Left lung (tissue), 10 donors: ENCODE measurements around the gene ZNF598. TPM values are rescaled to one million over a fixed set of nuclear protein-coding genes. Genes with fewer than 3 reads are reported as not detected.
"Not testable (repeated sequence)": the region's sequence is repeated elsewhere in the genome, so short reads cannot be mapped to it uniquely, and the experiment has no call there.

Experiments used
- ATAC-seq: fragments of 200-7000 bp; cut with Tn5 transposase; one replicate; pipeline ENCODE4 v1.9.1; 2020; ENCODE audit warnings: moderate library complexity
- DNase-seq, 4 donors: peaks; one replicate each; pipeline ENCODE4 v3.0.0-alpha.2; 2013 to 2020
- H3K27ac ChIP-seq, 2 donors: fragments of 200-600 bp; sonication (generic) in 1 of 2; one replicate each; pipeline versions ENCODE4 v1.5.0 to v1.8.0; 2020 to 2021
- H3K27me3 ChIP-seq, 2 donors: fragments of 200-600 bp; sonication (generic) in 1 of 2; one replicate each; pipeline versions ENCODE4 v1.5.0 to v1.8.0; 2020 to 2021
- H3K36me3 ChIP-seq, 2 donors: fragments of 200-600 bp; sonication (generic) in 1 of 2; one replicate each; pipeline versions ENCODE4 v1.5.0 to v1.8.0; 2020 to 2021
- H3K4me1 ChIP-seq, 2 donors: fragments of 200-600 bp; one replicate each; pipeline ENCODE4 v1.8.0; 2021
- H3K4me3 ChIP-seq, 2 donors: fragments of 200-600 bp; sonication (generic) in 1 of 2; one replicate each; pipeline versions ENCODE4 v1.5.0 to v1.8.0; 2020 to 2021; ENCODE audit warnings: mild to moderate bottlenecking in 1 of 2
- H3K9me3 ChIP-seq, 2 donors: fragments of 200-600 bp; sonication (generic) in 1 of 2; one replicate each; pipeline versions ENCODE4 v1.5.0 to v1.8.0; 2020 to 2021
- intact Hi-C, 2 donors: fragments of 100-400 bp; cut with DNase I; formaldehyde crosslinking; loops; one replicate each; pipeline versions ENCODE4 v1.11.2 to v1.14.2; 2022
- polyA plus RNA-seq, 6 donors: library from polyadenylated mRNA; unstranded; fragments of 120-200 nt; gene quantifications; one replicate each; pipeline ENCODE4 v1.2.1, GENCODE V29; 2013; ENCODE audit not compliant: insufficient read length in 6 of 6
- total RNA-seq, 2 donors: library from RNA; stranded (reverse); fragmentation: NEBNext Ultra II Directional; extraction: Animal tissue kit (Norgen Biotek cat#: 25700); gene quantifications; one replicate each; pipeline ENCODE4 v1.2.1, GENCODE V29; 2021
- TF ChIP-seq, protein P1 (sequence below), 2 donors: fragments of 200-600 bp; sonication (generic) in 1 of 2; IDR thresholded peaks; one replicate each; pipeline versions ENCODE4 v1.5.0 to v1.8.0; 2021; ENCODE audit warnings: antibody characterized with exemption in 2 of 2
- donor health status: DM: no; HTN: yes; CAD: no.
- donor health status: DM: no; HTN: no; CAD: no.

The ZNF598 gene
- total and polyA plus RNA-seq, 8 donors, result 15.2 to 45.9 (median 23.1) TPM

DNA sequence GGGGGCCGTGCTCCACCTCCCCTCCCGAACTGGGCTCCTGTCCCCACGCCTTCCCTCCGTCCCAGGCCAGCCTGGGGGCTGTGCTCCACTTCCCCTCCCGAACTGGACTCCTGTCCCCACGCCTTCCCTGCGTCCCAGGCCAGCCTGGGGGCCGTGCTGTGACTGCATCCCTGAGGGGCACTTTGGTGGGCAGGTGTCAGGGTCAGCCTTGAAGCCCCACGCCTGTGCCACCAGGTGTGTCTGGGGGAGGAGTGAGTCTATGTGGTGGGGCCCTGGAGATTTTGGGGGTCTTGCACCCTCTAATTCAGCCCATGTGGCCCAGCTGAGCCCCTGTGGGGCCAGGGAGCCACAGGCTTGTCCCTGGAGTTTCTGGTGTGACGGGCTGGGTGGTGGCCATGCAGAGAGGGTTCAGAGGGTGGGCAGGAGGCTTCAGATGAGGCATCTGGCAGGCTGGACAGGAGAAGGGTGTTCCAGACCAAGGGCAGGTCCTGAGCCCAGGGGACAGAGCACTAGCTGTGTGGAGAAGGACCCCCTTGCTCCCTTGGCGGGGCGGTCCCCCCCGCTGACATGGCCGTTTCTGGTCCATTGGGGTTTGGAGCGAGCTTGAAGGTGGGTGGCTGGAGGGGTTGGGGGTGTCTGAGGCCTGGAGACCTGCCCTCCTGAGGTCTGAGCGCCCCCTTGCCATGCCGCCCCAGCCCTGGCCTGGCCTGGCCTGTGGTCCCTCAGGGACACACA is 25.2 kb upstream of the ZNF598 start:
- ATAC-seq (no peak), DNase-seq (peak in 2 of 4 donors; percentile 32 to 83)
- TF ChIP-seq, protein P1, sequence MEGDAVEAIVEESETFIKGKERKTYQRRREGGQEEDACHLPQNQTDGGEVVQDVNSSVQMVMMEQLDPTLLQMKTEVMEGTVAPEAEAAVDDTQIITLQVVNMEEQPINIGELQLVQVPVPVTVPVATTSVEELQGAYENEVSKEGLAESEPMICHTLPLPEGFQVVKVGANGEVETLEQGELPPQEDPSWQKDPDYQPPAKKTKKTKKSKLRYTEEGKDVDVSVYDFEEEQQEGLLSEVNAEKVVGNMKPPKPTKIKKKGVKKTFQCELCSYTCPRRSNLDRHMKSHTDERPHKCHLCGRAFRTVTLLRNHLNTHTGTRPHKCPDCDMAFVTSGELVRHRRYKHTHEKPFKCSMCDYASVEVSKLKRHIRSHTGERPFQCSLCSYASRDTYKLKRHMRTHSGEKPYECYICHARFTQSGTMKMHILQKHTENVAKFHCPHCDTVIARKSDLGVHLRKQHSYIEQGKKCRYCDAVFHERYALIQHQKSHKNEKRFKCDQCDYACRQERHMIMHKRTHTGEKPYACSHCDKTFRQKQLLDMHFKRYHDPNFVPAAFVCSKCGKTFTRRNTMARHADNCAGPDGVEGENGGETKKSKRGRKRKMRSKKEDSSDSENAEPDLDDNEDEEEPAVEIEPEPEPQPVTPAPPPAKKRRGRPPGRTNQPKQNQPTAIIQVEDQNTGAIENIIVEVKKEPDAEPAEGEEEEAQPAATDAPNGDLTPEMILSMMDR (IDR thresholded peaks at IDR 0.05), result no peak
- Histone ChIP-seq H3K9me3 (no peaks in the 10 kb centered on the region), H3K36me3 (peaks cover 0 to 35% of the 10 kb centered on the region in 2 donors), H3K4me1 (peaks cover 65 to 80% of the 10 kb centered on the region in 2 donors), H3K27ac (peak overlapping the region; percentile 85 to 94), H3K27me3 (no peaks in the 10 kb centered on the region), H3K4me3 (peak overlapping the region; percentile 14 to 44)
- intact Hi-C loops, result no loop called here

GRCh38 chr16:2033909-2034695 is 24.5 kb upstream of the ZNF598 start:
- intact Hi-C loops, H3K9me3 ChIP-seq, DNase-seq, H3K27me3 ChIP-seq, ATAC-seq: not testable (repeated sequence)
- Histone ChIP-seq H3K27ac (peak overlapping the region; percentile 85 to 89), H3K4me1 (peaks cover 57 to 78% of the 10 kb centered on the region in 2 donors), H3K36me3 (peaks cover 0 to 38% of the 10 kb centered on the region in 2 donors), H3K4me3 (peak overlapping the region; percentile 15 to 53)

DNA sequence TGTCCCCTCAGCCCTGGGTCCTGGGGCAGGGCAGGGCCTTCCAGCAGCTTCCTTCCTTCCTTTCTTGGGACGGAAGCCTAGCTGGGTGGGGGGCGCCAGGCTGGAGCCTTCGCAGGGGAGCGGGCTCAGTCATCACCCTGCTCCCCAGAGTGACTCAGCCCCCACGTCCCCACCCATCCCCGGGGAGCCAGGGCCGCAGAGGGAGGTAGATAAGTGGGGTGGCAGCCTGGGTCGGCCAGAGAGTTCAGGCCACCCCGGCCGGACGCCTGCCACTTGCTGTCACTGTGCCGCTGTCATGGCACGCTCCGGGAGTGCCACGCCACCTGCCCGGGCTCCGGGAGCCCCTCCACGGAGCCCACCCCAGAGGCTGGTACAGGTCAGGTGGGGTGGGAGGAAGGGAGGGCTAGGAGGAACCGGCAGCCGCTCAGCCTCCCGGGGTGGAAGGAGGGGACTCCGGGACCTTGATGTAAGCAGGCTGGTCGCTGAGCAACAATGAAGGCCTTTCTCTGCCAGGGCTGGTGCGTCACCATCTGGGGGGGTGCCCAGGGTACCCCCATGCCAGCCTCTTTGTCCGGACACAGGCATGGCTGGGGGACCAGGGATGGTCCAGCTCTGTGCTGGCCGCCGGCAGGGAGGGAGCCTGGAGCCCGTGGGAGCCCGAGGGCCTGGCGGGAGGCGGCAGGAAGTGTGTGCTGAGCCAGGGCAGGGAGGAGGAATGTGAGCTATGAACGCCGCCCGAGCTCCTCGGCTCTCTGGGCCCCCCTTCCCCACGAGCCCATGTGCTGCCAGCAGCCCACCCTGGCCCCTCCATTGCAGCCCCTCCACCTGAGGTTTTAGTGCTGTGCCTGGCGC is 23.7 kb upstream of the ZNF598 start:
- DNase-seq, result peak in 2 of 4 donors; percentile 72 to 73
- peaks cover 0 to 32% of the 10 kb centered on the region in 2 donors for H3K36me3 ChIP-seq

DNA sequence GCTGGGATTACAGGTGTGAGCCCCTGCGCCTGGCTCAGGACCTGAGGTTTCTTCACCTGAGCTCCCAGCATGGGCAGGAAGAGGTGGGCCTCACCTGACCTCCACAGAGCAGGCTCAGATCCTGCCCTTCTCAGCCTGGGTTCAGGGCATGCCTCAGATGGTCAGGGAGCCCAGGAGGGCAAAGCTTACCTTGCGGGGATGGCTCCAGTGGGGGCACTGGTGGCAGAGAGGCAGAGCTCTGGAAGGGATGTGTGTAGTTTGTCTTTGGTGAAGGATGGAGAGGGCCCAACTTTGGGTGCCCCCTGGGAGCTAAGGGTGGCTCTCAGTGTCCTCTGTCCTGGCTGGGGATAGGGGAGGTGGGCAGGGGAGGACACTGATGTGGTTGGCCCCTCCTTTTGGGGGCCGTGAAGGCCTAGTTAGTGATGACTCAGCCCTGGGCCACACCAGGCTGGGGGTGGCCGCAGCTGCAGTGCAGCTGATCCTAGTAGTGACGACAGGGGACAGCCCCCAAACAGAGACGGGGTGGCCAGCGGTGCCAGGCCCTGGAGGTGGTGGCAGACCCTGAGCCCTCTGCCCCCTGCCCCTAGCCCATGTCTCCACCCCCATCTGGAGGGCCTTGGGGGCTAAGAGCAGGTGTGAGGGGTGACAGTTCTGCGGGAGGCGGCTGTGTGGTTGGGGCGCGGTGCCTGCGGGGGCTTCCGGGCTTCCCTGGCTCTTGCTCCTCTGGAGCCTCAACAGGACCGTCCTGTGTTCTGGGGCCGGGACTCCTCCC is 22.9 kb upstream of the ZNF598 start:
- H3K4me1 ChIP-seq, result peaks cover 48 to 76% of the 10 kb centered on the region in 2 donors
- ATAC-seq (no peak), DNase-seq (no peak)
- H3K36me3 ChIP-seq, result peaks cover 0 to 26% of the 10 kb centered on the region in 2 donors
- H3K27ac ChIP-seq, result peak overlapping the region; percentile 85 to 89
- intact Hi-C loops, result no loop called here
- peak overlapping the region in 1 of 2 donors; percentile 53 for H3K4me3 ChIP-seq
- H3K9me3 ChIP-seq, result no peaks in the 10 kb centered on the region
- TF ChIP-seq, protein P1 (IDR thresholded peaks at IDR 0.05), result no peak
- H3K27me3 ChIP-seq, result peaks cover 0 to 15% of the 10 kb centered on the region in 2 donors

More for the DNA sequence above, 23.7 kb upstream of the ZNF598 start:
- peak overlapping the region; percentile 85 to 89 for H3K27ac ChIP-seq
- no peaks in the 10 kb centered on the region for H3K9me3 ChIP-seq
- H3K4me3 ChIP-seq, result peak overlapping the region; percentile 15 to 53
- ATAC-seq, result peak; percentile 54
- TF ChIP-seq, protein P1 (IDR thresholded peaks at IDR 0.05), result no peak
- H3K27me3 ChIP-seq, result peaks cover 0 to 7% of the 10 kb centered on the region in 2 donors
- intact Hi-C loops, result no loop called here
- peaks cover 51 to 78% of the 10 kb centered on the region in 2 donors for H3K4me1 ChIP-seq
